HG03097 (cell line): ENCODE measurements around the gene MAML3.

ENCODE experiments used
- ATAC-seq: cut with Tn5 transposase; IDR thresholded peaks from one replicate; pipeline ENCODE4 v1.9.1; 2021; ENCODE audit not compliant: unreplicated experiment, low FRiP score

Gene MAML3

DNA sequence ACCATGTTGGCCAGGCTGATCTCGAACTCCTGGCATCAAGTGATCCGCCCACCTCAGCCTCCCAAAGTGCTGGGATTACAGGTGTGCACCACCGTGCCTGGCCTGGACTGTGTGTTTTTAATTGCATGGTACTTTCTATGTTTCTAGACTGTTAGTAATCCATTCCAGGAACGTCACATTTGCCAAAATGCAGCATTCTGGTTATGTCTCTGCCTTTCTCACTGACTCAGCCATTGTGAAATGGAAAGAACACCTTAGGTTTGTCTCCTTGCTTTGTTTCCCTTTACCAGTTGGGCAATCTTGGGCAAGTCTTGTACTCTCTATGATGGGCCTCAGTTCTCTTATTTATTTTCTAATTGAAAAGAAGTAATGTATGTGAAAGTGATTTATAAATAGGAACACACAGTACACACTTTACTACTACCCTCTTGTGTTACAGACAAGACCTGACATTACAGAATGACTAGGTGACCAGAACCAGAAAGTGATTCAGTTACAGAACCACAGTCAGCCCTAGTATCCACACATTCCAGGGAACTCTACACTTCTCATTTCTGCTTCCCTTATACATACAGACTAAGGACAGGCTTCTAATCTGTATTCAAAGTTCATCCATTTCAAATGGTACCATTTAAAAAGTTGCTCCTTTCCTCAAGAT is 301.2 kb downstream of the MAML3 start:
- ATAC-seq = no peak

- ATAC-seq = no peak
Measured at GRCh38 chr4:139851639-139852038, 302.3 kb downstream of the MAML3 start.

DNA sequence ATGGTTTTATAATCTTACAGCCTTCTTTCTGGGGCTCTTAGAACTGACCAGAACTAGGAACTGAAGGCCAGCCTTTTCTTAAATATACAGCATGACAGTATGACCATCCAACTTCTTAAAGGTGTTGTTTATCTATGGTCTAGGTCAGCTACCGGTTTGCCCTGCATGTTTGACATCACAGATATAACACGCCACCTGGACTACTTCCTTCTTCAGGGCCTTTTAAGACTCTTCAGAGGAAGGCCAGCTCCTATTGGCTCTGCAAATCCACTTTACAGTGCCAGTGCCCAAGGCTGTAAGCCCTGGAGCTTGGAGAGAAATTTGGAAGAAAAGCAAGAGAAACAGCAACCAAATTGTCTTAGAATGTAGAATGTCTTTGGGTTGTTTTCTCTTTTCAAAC is 302.9 kb downstream of the MAML3 start:
- no peak for ATAC-seq

DNA sequence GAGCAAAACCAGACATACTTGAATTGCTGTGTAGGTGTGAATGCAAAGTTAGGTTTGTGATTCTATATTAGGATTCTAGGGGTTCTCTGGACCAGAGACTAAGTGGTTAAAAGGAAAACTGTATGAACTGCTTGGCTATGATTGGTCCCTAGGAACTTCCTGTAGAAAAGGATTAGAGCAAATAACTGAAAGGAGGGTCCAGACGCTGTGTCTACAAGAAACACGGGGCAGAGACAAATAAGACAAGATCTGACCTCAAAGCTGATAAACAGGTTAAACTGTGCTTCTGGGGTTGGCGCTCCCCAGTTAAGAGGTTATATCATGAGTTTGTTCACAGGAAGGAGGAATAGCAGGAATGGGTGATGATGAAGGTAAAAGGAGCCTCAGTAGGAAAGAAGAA is 304.8 kb downstream of the MAML3 start:
- ATAC-seq = no peak

- ATAC-seq = no peak
Measured at GRCh38 chr4:139848028-139848427, 306.0 kb downstream of the MAML3 start.

DNA sequence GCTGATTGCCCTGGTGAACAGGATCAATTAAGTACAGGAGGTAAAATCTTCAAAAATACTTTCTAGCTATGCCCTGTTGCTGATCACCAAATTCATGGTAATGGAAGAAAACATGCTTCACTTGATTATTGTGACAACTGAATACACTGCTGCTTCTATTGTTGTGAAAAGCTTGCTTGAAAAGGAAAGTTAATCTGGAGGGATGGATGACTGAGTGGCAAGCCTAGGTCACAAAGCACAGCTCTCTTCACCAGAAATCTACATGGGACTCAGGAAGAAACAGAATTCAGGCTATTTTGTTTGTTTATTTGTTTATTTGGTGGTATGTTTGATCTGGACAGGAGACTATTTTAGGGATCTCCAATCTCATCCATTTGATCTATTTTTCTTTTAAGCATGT is 306.4 kb downstream of the MAML3 start:
- no peak for ATAC-seq

DNA sequence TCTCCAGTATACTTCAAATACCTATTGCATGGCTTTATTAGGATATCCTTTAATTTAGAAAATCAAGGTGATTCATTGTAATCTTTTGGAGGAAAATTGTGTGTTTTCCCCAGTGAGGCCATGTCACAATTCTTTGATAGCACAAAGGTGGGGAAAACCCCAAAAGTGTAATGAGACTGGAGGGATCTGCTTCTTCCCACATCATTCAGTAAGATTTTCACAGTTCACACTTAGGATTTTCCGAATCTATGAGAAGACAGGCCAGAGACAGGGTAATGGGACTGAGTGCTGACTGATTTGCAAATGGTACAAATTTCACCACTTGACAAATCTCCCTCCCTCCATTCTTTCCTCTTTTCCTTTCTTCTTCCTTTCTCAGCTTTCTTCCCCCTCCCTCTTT is 307.2 kb downstream of the MAML3 start:
- no peak for ATAC-seq

DNA sequence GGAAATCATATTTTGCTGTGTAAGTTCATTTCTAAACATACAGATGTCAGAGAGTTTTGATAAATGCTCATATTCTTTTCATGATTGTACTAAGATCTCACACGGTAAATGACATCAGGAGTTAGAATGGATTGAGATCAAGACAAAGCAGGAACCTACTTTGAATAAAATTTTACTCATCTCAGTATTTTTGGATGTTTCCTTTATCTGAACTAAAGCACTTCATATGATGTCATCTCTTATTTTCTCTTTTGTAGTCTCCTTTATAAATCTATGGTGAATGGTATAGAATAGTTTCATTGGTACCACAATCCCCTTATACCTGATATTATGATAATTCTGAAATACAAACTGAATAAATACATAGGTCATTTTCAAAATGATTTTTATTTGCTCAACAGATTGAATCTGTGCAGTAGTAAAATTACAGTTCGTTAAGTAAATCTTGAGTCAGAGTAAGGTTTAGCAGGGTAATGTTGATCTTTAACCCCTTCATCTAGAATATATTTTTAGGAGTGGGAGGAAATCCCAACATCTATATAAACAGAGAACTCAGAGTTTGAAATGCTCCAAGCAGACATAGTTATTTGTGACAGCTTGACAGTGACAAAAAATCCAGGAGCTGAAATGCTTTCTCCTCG is 308.4 kb downstream of the MAML3 start:
- no peak for ATAC-seq

GRCh38 chr4:139844459-139845036 is 309.4 kb downstream of the MAML3 start:
- ATAC-seq = no peak

- ATAC-seq = no peak
Measured at GRCh38 chr4:139844057-139844456, 309.9 kb downstream of the MAML3 start.

DNA sequence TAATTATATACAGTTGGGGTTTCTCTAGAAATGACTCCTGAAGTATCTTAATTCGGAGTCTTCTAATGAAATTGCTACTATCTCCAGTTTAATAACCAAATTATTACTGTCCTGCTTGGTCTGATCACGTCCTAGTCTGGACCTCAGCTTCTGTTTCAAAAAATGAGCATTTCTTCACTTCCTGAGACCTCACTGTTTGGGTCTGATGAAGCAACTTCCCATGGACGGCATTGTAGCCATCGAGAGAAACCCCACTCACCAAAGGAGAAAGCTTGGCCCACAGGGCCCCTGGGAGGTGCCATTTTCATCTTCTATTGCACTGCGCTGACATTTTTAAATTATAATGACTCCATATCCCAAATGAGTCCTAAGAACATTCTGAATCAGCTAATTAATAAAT is 310.3 kb downstream of the MAML3 start:
- no peak for ATAC-seq

DNA sequence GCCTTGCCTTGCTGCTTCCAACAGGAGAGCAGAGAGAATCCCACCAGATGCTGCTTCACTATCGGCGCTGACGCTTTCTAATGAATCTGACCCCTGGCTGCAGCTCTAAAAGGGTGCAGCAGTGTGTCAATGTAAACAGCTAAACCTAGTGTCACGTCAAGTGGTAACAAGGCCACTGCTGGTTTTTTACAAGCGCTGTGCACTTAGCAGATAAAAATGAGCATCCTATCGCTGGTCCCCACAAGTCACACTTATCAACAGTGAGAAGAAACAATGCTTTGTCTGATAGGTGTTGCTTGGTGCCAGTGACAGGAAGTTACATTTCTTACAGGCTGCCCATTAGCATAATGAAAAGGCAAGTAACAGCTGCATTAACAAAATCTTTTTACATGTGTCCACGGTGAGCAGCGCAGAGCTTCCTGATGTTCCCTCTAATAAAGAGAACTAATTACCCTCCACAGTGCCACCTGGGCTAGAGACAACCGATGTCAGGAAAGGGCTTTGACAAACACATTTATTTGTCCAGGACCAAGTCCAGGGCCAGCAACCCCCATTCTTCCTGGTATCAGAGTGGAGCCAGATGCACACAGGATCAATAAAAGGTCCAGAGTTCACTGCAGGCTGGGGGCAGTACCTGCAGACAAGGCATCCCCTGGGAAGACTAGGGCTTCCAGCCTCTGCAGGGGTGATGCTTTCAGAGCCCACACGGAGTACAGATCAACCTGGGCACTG is 312.4 kb downstream of the MAML3 start:
- ATAC-seq = no peak

GRCh38 chr4:139840773-139841172 is 313.2 kb downstream of the MAML3 start:
- ATAC-seq = no peak

DNA sequence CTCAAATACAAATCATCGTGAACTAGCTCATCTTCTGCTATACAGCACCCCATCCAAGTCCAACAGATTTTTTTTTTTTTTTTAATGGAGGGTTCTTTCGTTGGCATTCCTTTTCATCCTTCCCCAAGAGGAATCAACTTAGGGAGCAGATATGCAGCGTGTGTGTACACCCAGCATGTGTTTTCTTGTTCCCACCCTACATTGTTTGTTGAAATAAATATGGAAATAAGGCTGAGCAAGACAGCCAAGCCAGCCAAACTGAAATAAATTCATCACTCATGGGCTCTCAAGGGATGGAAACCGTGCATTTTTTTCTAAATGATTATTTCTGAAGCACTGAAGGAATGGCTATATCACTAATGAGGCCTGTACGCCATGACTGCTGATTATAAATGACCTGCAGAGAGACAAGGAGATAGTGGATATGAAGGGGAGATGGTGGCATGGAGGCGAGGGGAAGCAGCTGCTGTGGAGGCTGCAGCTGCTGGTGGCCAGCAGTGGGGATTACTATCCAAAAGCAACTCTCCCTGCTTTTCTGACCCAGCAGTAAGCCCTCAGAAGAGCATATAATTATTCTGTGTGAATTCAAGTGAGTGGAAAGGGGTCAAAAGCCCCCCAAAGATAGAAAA is 314.5 kb downstream of the MAML3 start:
- no peak for ATAC-seq

DNA sequence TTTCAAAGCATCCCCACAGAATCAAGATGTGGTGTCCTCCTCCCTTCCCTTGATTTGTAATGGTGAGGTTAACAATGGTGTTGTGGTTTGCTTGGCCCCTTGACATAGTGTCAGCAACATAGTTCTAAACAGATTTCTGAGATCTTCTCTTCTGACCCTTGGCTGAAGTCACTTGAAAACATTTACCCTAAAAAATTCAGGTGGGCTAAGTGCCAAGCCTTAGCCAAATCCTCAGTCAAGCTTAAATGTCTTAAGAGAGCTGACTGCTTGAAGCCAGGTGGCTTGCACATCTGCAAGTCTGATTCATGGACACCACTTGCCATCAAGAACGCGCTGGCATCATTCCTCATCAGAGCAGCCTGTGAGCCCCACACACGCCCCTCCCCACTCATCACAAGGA is 315.2 kb downstream of the MAML3 start:
- no peak for ATAC-seq

DNA sequence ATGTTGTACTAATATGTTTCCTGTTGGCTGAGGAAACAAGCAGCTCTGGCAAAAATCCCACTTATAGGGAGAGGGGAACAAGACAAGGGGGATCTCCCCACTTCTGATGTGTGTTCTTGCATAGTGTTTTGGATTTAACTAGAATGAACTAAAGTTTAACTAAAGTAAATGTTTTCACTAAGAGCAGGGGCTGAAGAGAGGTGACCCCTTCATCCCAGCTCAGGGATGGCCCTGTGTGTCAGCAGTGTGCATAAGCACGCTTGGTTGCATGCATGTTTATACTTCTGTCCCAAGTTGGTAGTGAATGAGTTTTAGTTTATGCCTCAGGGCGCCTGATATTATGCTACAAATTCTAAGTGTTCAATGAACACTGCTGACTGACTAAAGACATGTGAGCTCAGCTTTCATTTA is 319.0 kb downstream of the MAML3 start:
- ATAC-seq = no peak

GRCh38 chr4:139834226-139834662 is 319.7 kb downstream of the MAML3 start:
- ATAC-seq = no peak

GRCh38 chr4:139833151-139833910 is 320.7 kb downstream of the MAML3 start:
- no peak for ATAC-seq

DNA sequence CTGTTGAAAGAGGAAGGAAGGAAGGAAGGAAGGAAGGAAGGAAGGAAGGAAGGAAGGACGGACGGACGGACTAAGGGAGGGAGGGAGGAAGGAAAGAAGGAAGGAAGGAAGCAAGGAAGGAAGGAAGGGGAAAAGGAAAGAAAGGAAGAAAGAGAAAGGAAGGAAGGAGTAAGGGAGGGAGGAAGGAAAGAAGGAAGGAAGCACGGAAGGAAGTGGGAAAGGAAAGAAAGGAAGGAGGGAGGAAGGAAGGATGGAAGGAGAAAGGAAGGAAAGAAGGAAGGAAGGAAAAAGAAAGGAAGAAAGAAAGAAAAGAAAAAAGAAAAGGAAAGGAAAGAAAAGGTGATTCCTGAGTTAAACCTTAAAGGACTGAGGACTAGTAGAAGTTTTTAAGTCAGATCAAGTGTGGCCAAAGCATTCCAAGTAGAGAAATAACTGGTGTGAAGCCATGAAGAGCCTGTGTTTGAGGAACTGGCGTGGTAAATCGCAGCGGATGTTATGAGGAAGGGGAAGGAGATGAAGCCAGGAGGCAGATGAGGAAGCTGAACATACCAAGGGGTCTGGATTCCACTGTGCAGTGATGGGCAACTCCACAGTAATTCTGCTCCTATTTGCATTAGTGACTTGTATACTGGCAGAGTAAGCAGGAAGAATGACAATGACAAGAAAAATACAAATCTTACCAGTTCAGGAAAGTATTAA is 324.9 kb downstream of the MAML3 start:
- ATAC-seq = no peak

DNA sequence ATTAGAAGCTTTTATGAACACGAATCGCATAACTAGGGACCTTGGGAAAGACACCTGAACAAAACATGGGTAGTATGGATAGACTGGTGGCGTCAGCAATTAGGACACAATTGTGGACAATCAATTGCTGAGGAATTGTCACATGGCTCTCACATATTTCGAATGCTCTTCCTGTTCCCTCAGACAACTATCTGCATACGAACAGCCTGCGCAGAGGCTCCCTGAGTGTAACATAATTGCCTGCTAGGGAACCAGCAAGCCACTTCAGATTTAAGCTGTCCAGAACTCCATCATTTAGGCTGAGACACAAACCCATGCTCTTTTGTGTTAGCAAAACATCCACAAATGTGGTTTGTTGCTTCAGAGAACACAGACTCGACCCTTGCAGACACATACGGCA is 327.6 kb downstream of the MAML3 start:
- no peak for ATAC-seq
